NB4 (cell line): ENCODE measurements around the gene ZRSR2.
A peak's percentile ranks its signal among the peaks of the same experiment; 100 is the strongest.

ENCODE experiments used
- DNase-seq: peaks from one replicate; pipeline ENCODE4 v3.0.0; 2010; ENCODE audit warnings: low read depth
- H3K4me3 ChIP-seq: one replicate; pipeline ENCODE4 v1.5.1; 2011; ENCODE audit warnings: mild to moderate bottlenecking, low read depth, low read length, moderate library complexity
- CTCF ChIP-seq: IDR thresholded peaks from one replicate; pipeline ENCODE4 v1.5.1; 2012; ENCODE audit warnings: low read depth, low read length
- MAX ChIP-seq: IDR thresholded peaks from 2 replicates; pipeline ENCODE4 v1.6.1; 2011; ENCODE audit warnings: low read depth, low read length
- MYC ChIP-seq: IDR thresholded peaks from 2 replicates; pipeline ENCODE4 v1.6.1; 2011; ENCODE audit warnings: low read depth, low read length
- POLR2A ChIP-seq: IDR thresholded peaks from 2 replicates; pipeline ENCODE4 v1.6.1; 2011; ENCODE audit warnings: mild to moderate bottlenecking; ENCODE audit not compliant: insufficient read length; ENCODE audit errors: extremely low read depth

ZRSR2 gene

GRCh38 chrX:15854712-15855567 lies 64.7 kb downstream of the ZRSR2 start, which contains the start of gene AP1S2:
AP1S2 (minus strand) TSS chrX:15854813; CDS start chrX:15852524, 2,289 bp downstream.
- peak; percentile 96 for DNase-seq
- H3K4me3 ChIP-seq: peak within 1 kb of the TSS; percentile 71
- TF ChIP-seq MYC (peak; percentile 81), POLR2A (peak; percentile 61), CTCF (no peak), MAX (peak; percentile 88)

- DNase-seq: peak; percentile 58
- peak overlapping the region; percentile 71 for H3K4me3 ChIP-seq
- no peak for TF ChIP-seq CTCF
- TF ChIP-seq POLR2A: no peak
- TF ChIP-seq MYC: no peak
- no peak for TF ChIP-seq MAX
Measured at GRCh38 chrX:15855568-15856221, 65.4 kb downstream of the ZRSR2 start.

GRCh38 chrX:15856222-15856587 lies 65.9 kb downstream of the ZRSR2 start:
- TF ChIP-seq CTCF: no peak
- no peak for TF ChIP-seq POLR2A
- no peak for TF ChIP-seq MAX
- TF ChIP-seq MYC: no peak
- peak overlapping the region; percentile 71 for H3K4me3 ChIP-seq
- DNase-seq: peak; percentile 37

GRCh38 chrX:15856636-15857035 lies 66.4 kb downstream of the ZRSR2 start:
- H3K4me3 ChIP-seq: peak overlapping the region; percentile 71

GRCh38 chrX:15858051-15858450 lies 67.8 kb downstream of the ZRSR2 start:
- TF ChIP-seq MAX (no peak), POLR2A (no peak), MYC (no peak), CTCF (no peak)
- H3K4me3 ChIP-seq: no peak overlapping the region

More at GRCh38 chrX:15856636-15857035, 66.4 kb downstream of the ZRSR2 start:
- TF ChIP-seq CTCF: no peak
- no peak for TF ChIP-seq POLR2A
- no peak for TF ChIP-seq MAX
- TF ChIP-seq MYC: no peak
- DNase-seq: no peak

More at GRCh38 chrX:15858051-15858450, 67.8 kb downstream of the ZRSR2 start:
- no peak for DNase-seq
